ENCODE data around the gene LPP.

DNA sequence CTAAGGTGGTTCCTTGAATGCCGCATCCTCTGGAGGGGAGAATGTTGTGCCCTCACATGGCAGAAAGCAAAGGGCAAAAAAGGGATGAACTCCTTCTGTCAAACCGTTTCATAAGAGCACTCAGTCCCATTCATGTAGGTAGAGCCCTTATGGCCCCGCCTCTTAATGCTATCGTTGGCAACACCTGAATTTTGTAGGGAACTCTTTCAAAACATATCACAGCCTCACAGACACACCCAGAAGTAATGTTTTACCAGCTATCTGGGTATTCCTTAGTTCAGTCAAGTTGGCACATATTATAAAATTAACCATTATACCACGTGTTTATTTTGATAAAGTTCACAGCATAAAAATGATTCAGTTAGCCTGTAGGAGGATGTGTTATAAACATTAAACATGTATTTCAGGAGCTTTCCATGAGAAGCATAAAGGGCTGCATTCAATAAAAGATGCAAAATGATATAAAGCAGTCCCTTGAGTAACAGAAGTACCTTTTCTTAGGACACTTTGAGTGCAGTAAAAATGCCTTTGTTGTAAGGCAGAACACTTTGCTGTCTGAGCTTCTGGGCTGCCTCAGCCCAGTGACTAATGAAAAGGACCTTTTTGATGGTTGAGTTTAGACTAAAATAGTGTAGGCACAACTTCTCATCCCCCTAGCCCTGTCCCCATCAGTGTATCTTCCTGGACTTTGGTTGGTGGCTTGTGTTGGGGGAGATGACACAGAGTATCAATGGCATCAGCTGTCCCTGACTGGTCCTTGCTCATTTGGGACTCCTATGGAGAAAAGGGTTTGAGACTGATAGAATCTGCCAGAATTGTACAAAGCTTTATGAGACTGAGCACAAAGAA is 754.3 kb downstream of the LPP start:
- TF ChIP-seq RAD21 (IDR thresholded peaks at IDR 0.05; ENCODE audit: insufficient read depth, low read depth, low read length) = no peak
- no peak for TF ChIP-seq CEBPB (IDR thresholded peaks at IDR 0.05; ENCODE audit: borderline replicate concordance in 1 of 2, low read depth in 2 of 2, low read length in 2 of 2)
- TF ChIP-seq TAF1 (IDR thresholded peaks at IDR 0.05; ENCODE audit: borderline replicate concordance, low read depth, low read length) = no peak
- TF ChIP-seq MTA3 (IDR thresholded peaks at IDR 0.05; ENCODE audit: borderline replicate concordance, low read length) = no peak
- TF ChIP-seq, protein P1, sequence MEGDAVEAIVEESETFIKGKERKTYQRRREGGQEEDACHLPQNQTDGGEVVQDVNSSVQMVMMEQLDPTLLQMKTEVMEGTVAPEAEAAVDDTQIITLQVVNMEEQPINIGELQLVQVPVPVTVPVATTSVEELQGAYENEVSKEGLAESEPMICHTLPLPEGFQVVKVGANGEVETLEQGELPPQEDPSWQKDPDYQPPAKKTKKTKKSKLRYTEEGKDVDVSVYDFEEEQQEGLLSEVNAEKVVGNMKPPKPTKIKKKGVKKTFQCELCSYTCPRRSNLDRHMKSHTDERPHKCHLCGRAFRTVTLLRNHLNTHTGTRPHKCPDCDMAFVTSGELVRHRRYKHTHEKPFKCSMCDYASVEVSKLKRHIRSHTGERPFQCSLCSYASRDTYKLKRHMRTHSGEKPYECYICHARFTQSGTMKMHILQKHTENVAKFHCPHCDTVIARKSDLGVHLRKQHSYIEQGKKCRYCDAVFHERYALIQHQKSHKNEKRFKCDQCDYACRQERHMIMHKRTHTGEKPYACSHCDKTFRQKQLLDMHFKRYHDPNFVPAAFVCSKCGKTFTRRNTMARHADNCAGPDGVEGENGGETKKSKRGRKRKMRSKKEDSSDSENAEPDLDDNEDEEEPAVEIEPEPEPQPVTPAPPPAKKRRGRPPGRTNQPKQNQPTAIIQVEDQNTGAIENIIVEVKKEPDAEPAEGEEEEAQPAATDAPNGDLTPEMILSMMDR (IDR thresholded peaks at IDR 0.05 in 2 of 3, conservative IDR thresholded peaks at IDR 0.05 in 1 of 3; ENCODE audit: control insufficient read depth in 2 of 3, extremely low read depth in 1 of 3, insufficient read depth in 1 of 3, low read depth in 3 of 3, low read length in 3 of 3) = no peak
- TF ChIP-seq ATF3 (IDR thresholded peaks at IDR 0.05; ENCODE audit: borderline replicate concordance, extremely low read depth, low read depth, low read length) = no peak
- TF ChIP-seq ZNF24 (IDR thresholded peaks at IDR 0.05) = no peak
- TF ChIP-seq YBX1 (IDR thresholded peaks at IDR 0.05) = no peak
- no peak for TF ChIP-seq SMC3 (IDR thresholded peaks at IDR 0.05; ENCODE audit: borderline replicate concordance, low read length)
- TF ChIP-seq BRCA1 (IDR thresholded peaks at IDR 0.05; ENCODE audit: low read depth, low read length) = no peak
- TF ChIP-seq, protein P2, sequence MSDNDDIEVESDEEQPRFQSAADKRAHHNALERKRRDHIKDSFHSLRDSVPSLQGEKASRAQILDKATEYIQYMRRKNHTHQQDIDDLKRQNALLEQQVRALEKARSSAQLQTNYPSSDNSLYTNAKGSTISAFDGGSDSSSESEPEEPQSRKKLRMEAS (IDR thresholded peaks at IDR 0.05; ENCODE audit: low read depth, low read length) = no peak

All from GM12878 (cell line).